Spinal cord (tissue), 10 donors: ENCODE results near the gene ASB4. TPM values are rescaled to one million over a fixed set of nuclear protein-coding genes. Genes with fewer than 3 reads are reported as not detected.

Experiments
- DNase-seq, 6 donors: peaks; one replicate each; pipeline versions ENCODE4 v3.0.0 to v3.0.0-alpha.2; 2013 to 2015; ENCODE audit warnings: low spot score in 6 of 6, low read depth in 4 of 6
- H3K27ac ChIP-seq: one replicate; pipeline ENCODE4 v1.5.1; 2013; ENCODE audit warnings: low read depth, low read length, control low read depth
- H3K27me3 ChIP-seq: one replicate; pipeline ENCODE4 v1.6.1; 2013; ENCODE audit warnings: low read length; ENCODE audit not compliant: control insufficient read depth, insufficient read depth
- H3K36me3 ChIP-seq: one replicate; pipeline ENCODE4 v1.6.1; 2013; ENCODE audit warnings: low read length; ENCODE audit not compliant: control insufficient read depth, insufficient read depth
- H3K4me1 ChIP-seq: one replicate; pipeline ENCODE4 v1.6.1; 2013; ENCODE audit warnings: low read length; ENCODE audit not compliant: control insufficient read depth, insufficient read depth
- H3K4me3 ChIP-seq: one replicate; pipeline ENCODE4 v1.5.1; 2013; ENCODE audit warnings: low read depth, low read length, control low read depth
- H3K9me3 ChIP-seq: one replicate; pipeline ENCODE4 v1.6.1; 2013; ENCODE audit warnings: low read length; ENCODE audit not compliant: control insufficient read depth, insufficient read depth
- WGBS: methylation state at CpG from one replicate; pipeline ENCODE4 v1.1.5; 2013; ENCODE audit warnings: missing lambda C conversion rate; ENCODE audit not compliant: insufficient coverage; 5-methylcytosine and 5-hydroxymethylcytosine counted together
- polyA plus RNA-seq, 2 donors: library from polyadenylated mRNA; unstranded; fragments of 120-200 nt; gene quantifications; one replicate each; pipeline ENCODE4 v1.2.1, GENCODE V29; 2013; ENCODE audit not compliant: insufficient read length in 2 of 2
- total RNA-seq, 2 donors: library from RNA; depleted of rRNA in 1 of 2; stranded (reverse); fragments of 120-200 nt in 1 of 2; fragments of >200 nt in 1 of 2; gene quantifications; one replicate each; pipeline versions ENCODE4 v1.2.3 to v1.2.4, GENCODE V29; 2013 to 2014
- donor health status: healthy.

Gene ASB4
- total and polyA plus RNA-seq, 4 donors: 0.20 to 0.72 (median 0.49) TPM

DNA sequence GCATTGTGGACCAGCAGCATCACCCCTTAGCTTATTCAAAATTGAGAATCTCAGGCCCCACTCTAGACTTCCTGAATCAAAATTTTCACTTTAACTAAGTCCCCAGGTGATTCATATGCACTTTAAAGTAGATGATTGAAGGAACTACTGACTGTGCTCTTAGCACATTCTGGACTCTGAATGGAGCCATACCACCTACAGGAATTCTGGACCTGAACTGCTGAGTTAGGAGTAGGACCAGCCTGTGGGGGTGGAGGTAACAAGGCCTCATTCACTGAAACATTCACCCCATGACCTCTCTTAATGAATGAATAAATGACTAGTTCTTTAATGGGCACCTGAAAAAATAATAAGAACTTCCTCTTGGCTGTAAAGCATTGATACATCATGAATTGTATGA is 103.3 kb downstream of the ASB4 start:
- no peak for DNase-seq
- no peak overlapping the region for H3K27ac ChIP-seq
- no peak overlapping the region for H3K4me3 ChIP-seq
- no peaks in the 10 kb centered on the region for H3K9me3 ChIP-seq
- H3K36me3 ChIP-seq: no peaks in the 10 kb centered on the region
- H3K27me3 ChIP-seq: no peaks in the 10 kb centered on the region
- H3K4me1 ChIP-seq: no peaks in the 10 kb centered on the region

DNA sequence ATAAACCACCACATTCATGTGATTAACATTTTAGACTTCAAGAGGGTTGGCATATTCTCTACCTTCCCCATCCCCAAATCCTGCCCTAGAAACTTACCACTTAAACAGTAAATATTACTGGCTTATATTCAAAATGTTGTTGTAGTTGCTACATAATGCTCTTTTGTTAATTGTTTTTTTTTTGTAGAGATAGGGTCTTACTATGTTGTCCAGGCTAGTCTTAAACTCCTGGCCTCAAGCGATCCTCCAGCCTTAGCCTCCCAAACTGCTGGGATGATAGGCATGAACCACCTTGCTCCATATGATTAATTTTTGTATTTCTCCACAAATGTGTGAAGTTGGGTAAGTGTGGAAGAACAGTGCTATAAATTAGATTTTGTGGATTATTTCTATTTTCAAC is 104.0 kb downstream of the ASB4 start:
- no peaks in the 10 kb centered on the region for H3K9me3 ChIP-seq
- H3K4me1 ChIP-seq: no peaks in the 10 kb centered on the region
- DNase-seq: no peak
- H3K36me3 ChIP-seq: no peaks in the 10 kb centered on the region
- no peak overlapping the region for H3K4me3 ChIP-seq
- WGBS: no CpG with 5 or more reads among the region's 1 CpG
- H3K27me3 ChIP-seq: no peaks in the 10 kb centered on the region
- no peak overlapping the region for H3K27ac ChIP-seq

Other genes starting within 250 kb of the ASB4 start
- gene PON1, start 161.4 kb upstream of the ASB4 start, total RNA-seq: under 1 TPM; 0.59 to 0.61 TPM
- gene PON1, start 161.4 kb upstream of the ASB4 start, polyA plus RNA-seq: 1 to 10 TPM; 1.1 to 1.2 TPM
- 1 to 10 TPM; 3.5 to 4.0 TPM for gene PON3, start 89.6 kb upstream of the ASB4 start, total RNA-seq
- gene PON3, start 89.6 kb upstream of the ASB4 start, polyA plus RNA-seq: 1 to 10 TPM; 4.1 to 4.3 TPM
- 100 to 1,000 TPM; 167 to 177 TPM for gene PON2, start 50.9 kb upstream of the ASB4 start, total RNA-seq
- 100 to 1,000 TPM; 252 to 286 TPM for gene PON2, start 50.9 kb upstream of the ASB4 start, polyA plus RNA-seq
- 10 to 100 TPM; 24.5 to 35.2 TPM for gene PDK4, start 110.6 kb downstream of the ASB4 start, total RNA-seq
- gene PDK4, start 110.6 kb downstream of the ASB4 start, polyA plus RNA-seq: 10 to 100 TPM; 14.7 to 22.5 TPM